A673 (cell line): Measurements from ENCODE around the gene MBD3L5.
"Not testable (repeated sequence)": the region's sequence is repeated elsewhere in the genome, so short reads cannot be mapped to it uniquely, and the experiment has no call there.

Source experiments
- EZH2 ChIP-seq: fragments of 200-600 bp; sonication (generic); IDR thresholded peaks from 2 replicates; pipeline ENCODE4 v1.6.1; 2017; ENCODE audit warnings: borderline replicate concordance, low read depth, mild to moderate bottlenecking, mixed read lengths, antibody characterized with exemption, low read length; ENCODE audit not compliant: poor library complexity, severe bottlenecking
- TF ChIP-seq, protein P1 (sequence below): fragments of 300-800, 200-600 bp; sonication (generic); conservative IDR thresholded peaks from 2 replicates; pipeline ENCODE4 v1.5.1; 2017; ENCODE audit warnings: low read depth, mild to moderate bottlenecking, antibody characterized with exemption, low read length, moderate library complexity, mixed read lengths

DNA sequence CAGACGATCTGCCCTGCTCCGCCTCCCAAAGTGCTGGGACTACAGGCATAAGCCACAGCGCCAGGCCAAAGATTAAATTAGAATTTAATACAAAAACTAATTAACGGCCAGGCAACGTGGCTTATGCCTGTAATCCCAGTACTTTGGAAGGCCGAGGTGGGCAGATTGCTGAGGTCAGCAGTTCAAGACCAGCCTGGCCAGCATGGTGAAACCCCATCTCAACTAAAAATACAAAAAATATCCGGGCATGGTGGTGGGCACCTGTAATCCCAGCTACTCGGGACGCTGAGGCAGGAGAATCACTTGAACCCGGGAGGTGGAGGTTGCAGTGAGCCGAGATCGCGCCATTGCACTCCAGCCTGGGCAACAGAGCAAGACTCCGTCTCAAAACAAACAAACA, 25.3 kb downstream of the MBD3L5 start:
- TF ChIP-seq, protein P1, sequence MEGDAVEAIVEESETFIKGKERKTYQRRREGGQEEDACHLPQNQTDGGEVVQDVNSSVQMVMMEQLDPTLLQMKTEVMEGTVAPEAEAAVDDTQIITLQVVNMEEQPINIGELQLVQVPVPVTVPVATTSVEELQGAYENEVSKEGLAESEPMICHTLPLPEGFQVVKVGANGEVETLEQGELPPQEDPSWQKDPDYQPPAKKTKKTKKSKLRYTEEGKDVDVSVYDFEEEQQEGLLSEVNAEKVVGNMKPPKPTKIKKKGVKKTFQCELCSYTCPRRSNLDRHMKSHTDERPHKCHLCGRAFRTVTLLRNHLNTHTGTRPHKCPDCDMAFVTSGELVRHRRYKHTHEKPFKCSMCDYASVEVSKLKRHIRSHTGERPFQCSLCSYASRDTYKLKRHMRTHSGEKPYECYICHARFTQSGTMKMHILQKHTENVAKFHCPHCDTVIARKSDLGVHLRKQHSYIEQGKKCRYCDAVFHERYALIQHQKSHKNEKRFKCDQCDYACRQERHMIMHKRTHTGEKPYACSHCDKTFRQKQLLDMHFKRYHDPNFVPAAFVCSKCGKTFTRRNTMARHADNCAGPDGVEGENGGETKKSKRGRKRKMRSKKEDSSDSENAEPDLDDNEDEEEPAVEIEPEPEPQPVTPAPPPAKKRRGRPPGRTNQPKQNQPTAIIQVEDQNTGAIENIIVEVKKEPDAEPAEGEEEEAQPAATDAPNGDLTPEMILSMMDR = not testable (repeated sequence)
- not testable (repeated sequence) for TF ChIP-seq EZH2
